Left ventricle myocardium inferior (tissue), 1 donor: ENCODE measurements around the gene NSD1. TPM values are rescaled to one million over a fixed set of nuclear protein-coding genes. Genes with fewer than 3 reads are reported as not detected.

Source experiments
- DNase-seq: peaks from one replicate; pipeline ENCODE4 v3.0.0-alpha.2; 2020
- H3K27ac ChIP-seq: fragments of 200-600 bp; replicated peaks from 2 replicates; pipeline ENCODE4 v1.8.0; 2021
- H3K27me3 ChIP-seq: fragments of 200-600 bp; 2 replicates; pipeline ENCODE4 v1.8.0; 2021; ENCODE audit warnings: low read depth
- H3K36me3 ChIP-seq: fragments of 200-600 bp; 2 replicates; pipeline ENCODE4 v1.8.0; 2021
- H3K4me1 ChIP-seq: fragments of 200-600 bp; 2 replicates; pipeline ENCODE4 v1.8.0; 2021
- H3K4me3 ChIP-seq: fragments of 200-600 bp; 2 replicates; pipeline ENCODE4 v1.8.0; 2021; ENCODE audit warnings: mild to moderate bottlenecking, moderate library complexity
- H3K9me3 ChIP-seq: fragments of 200-600 bp; replicated peaks from 2 replicates; pipeline ENCODE4 v1.8.0; 2021
- CTCF ChIP-seq: fragments of 200-600 bp; IDR thresholded peaks from 2 replicates; pipeline ENCODE4 v1.8.0; 2021; ENCODE audit warnings: antibody characterized with exemption, mild to moderate bottlenecking, borderline replicate concordance
- intact Hi-C: fragments of 100-400 bp; cut with micrococcal nuclease; formaldehyde crosslinking; loops from one replicate; pipeline ENCODE4 v1.11.0; 2022
- total RNA-seq: library from RNA; stranded (reverse); fragmentation: NEBNext Ultra II Directional; extraction: Animal tissue kit (Norgen Biotek cat#: 25700); gene quantifications from one replicate; pipeline ENCODE4 v1.2.1, GENCODE V29; 2021
- donor health status: DM: no; HTN: yes; CAD: no; lungs with severe emphysema.

Gene NSD1
- total RNA-seq, 1 donor from 2014 or later: 40.8 TPM

GRCh38 chr5:177309351-177310191, 176.0 kb downstream of the NSD1 start:
- H3K27me3 ChIP-seq: no peaks in the 10 kb centered on the region
- DNase-seq: peak; percentile 66
- intact Hi-C loops: loop anchor here (10.0 kb wide), 1 partner anchor 145 kb away; no protein-coding TSS in a partner anchor
- H3K4me1 ChIP-seq: peaks cover 54% of the 10 kb centered on the region
- no peaks in the 10 kb centered on the region for H3K9me3 ChIP-seq
- peak overlapping the region; percentile 15 for H3K27ac ChIP-seq
- H3K4me3 ChIP-seq: no peak overlapping the region
- peak; percentile 84 for TF ChIP-seq CTCF
- peaks cover 25% of the 10 kb centered on the region for H3K36me3 ChIP-seq

GRCh38 chr5:177310332-177310731, 176.8 kb downstream of the NSD1 start:
- no peak for DNase-seq
- Histone ChIP-seq H3K4me3 (no peak overlapping the region), H3K36me3 (peaks cover 20% of the 10 kb centered on the region), H3K9me3 (no peaks in the 10 kb centered on the region), H3K27me3 (no peaks in the 10 kb centered on the region), H3K27ac (no peak overlapping the region), H3K4me1 (peaks cover 46% of the 10 kb centered on the region)
- intact Hi-C loops: loop anchor here (10.0 kb wide), 1 partner anchor 144 kb away; no protein-coding TSS in a partner anchor
- no peak for TF ChIP-seq CTCF

GRCh38 chr5:177310757-177311391, 177.3 kb downstream of the NSD1 start:
- TF ChIP-seq CTCF: no peak
- DNase-seq: no peak
- no peak overlapping the region for H3K27ac ChIP-seq
- peaks cover 42% of the 10 kb centered on the region for H3K4me1 ChIP-seq
- H3K4me3 ChIP-seq: peak overlapping the region; percentile 70
- no peaks in the 10 kb centered on the region for H3K27me3 ChIP-seq
- no peaks in the 10 kb centered on the region for H3K9me3 ChIP-seq
- intact Hi-C loops: loop anchor here (10.0 kb wide), 1 partner anchor 144 kb away; no protein-coding TSS in a partner anchor
- H3K36me3 ChIP-seq: peaks cover 14% of the 10 kb centered on the region

GRCh38 chr5:177311392-177311722, 177.8 kb downstream of the NSD1 start:
- intact Hi-C loops: loop anchor here (10.0 kb wide), 1 partner anchor 143 kb away; no protein-coding TSS in a partner anchor
- Histone ChIP-seq H3K9me3 (no peaks in the 10 kb centered on the region), H3K4me1 (peaks cover 42% of the 10 kb centered on the region), H3K27me3 (no peaks in the 10 kb centered on the region), H3K36me3 (peaks cover 9% of the 10 kb centered on the region), H3K27ac (no peak overlapping the region), H3K4me3 (peak overlapping the region; percentile 70)
- TF ChIP-seq CTCF: no peak
- DNase-seq: no peak

GRCh38 chr5:177311723-177312648, 178.4 kb downstream of the NSD1 start, which contains the start of gene MXD3:
TSS of gene MXD3 (minus strand) at chr5:177311898. CDS start at chr5:177311830, 68 bp downstream.
- H3K4me1 ChIP-seq: peaks cover 42% of the 10 kb centered on the region
- intact Hi-C loops: loop anchor here (10.0 kb wide), 1 partner anchor 143 kb away; no protein-coding TSS in a partner anchor

More at GRCh38 chr5:177311723-177312648, 178.4 kb downstream of the NSD1 start, which contains the start of gene MXD3:
- Histone ChIP-seq H3K36me3 (peaks cover 4% of the 10 kb centered on the region), H3K4me3 (peak within 1 kb of the TSS; percentile 70), H3K27ac (no peak within 1 kb of the TSS), H3K9me3 (no peaks in the 10 kb centered on the region), H3K27me3 (no peaks in the 10 kb centered on the region)
- DNase-seq: peak; percentile 98
- TF ChIP-seq CTCF: no peak
